ENCODE data around the gene NUDT4. TPM values are rescaled to one million over a fixed set of nuclear protein-coding genes. Genes with fewer than 3 reads are reported as not detected.
"Not testable (repeated sequence)": the region's sequence is repeated elsewhere in the genome, so short reads cannot be mapped to it uniquely, and the experiment has no call there.

The NUDT4 gene
- polyA plus RNA-seq, 1 donor (not counting 4 experiments of a cell fraction or from before 2014, with no cell fraction given): 33.2 TPM

DNA sequence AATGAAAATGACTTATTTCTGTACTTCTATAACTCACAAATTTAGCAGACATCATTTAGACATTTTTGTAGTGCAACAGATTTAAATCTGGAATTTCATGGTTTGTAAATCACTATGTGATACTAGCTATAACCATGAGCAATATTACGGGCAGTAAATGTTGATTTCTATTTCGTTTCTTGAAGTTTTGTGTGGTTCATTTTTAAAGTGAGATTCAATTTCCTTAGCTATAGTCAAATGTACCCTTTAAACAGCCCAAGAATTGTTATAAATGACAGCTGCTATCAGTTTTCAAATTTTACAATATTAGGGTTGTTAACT lies 30.2 kb downstream of the NUDT4 start:
- no peak for TF ChIP-seq EZH2 (IDR thresholded peaks at IDR 0.05; ENCODE audit: low read length)
- TF ChIP-seq, protein P1, sequence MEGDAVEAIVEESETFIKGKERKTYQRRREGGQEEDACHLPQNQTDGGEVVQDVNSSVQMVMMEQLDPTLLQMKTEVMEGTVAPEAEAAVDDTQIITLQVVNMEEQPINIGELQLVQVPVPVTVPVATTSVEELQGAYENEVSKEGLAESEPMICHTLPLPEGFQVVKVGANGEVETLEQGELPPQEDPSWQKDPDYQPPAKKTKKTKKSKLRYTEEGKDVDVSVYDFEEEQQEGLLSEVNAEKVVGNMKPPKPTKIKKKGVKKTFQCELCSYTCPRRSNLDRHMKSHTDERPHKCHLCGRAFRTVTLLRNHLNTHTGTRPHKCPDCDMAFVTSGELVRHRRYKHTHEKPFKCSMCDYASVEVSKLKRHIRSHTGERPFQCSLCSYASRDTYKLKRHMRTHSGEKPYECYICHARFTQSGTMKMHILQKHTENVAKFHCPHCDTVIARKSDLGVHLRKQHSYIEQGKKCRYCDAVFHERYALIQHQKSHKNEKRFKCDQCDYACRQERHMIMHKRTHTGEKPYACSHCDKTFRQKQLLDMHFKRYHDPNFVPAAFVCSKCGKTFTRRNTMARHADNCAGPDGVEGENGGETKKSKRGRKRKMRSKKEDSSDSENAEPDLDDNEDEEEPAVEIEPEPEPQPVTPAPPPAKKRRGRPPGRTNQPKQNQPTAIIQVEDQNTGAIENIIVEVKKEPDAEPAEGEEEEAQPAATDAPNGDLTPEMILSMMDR (optimal IDR thresholded peaks at IDR 0.05 in 1 of 3, IDR thresholded peaks at IDR 0.05 in 1 of 3, conservative IDR thresholded peaks at IDR 0.05 in 1 of 3; ENCODE audit: extremely low read depth in 1 of 3, insufficient read depth in 2 of 3, low read length in 3 of 3): no peak
- H3K9me3 ChIP-seq (ENCODE audit: control insufficient read depth, low read depth, low read length): no peaks in the 10 kb centered on the region
- H3K9ac ChIP-seq (ENCODE audit: control insufficient read depth, extremely low read depth, insufficient read depth, low read length): no peak overlapping the region
- dilution Hi-C loops (cut with MboI; ENCODE audit: extremely low pct_ligation_motif_present, low sequenced_read_pairs): no loop called here
- no peaks in the 10 kb centered on the region for H3K27me3 ChIP-seq (ENCODE audit: control insufficient read depth, extremely low read depth, insufficient read depth, low read length)
- H3K36me3 ChIP-seq (ENCODE audit: control insufficient read depth in 2 of 2, extremely low read depth in 1 of 2, insufficient read depth in 2 of 2, low read length in 2 of 2): peaks cover 6 to 7% of the 10 kb centered on the region in 2 experiments
- no peak overlapping the region for H3K27ac ChIP-seq (ENCODE audit: control insufficient read depth, insufficient read depth, low read length)
- H3K4me2 ChIP-seq (ENCODE audit: control insufficient read depth, extremely low read depth, insufficient read depth, low read depth, low read length): no peak overlapping the region
- H3K9me1 ChIP-seq (ENCODE audit: control insufficient read depth, extremely low read depth, insufficient read depth, low read length): no peaks in the 10 kb centered on the region
- FAIRE-seq (no peak), DNase-seq (ENCODE audit: low read depth, low spot score) (no peak)
- H3K79me2 ChIP-seq (ENCODE audit: control insufficient read depth, insufficient read depth, low read length): peaks cover 22% of the 10 kb centered on the region
- no peak overlapping the region for H2AFZ ChIP-seq (ENCODE audit: control insufficient read depth, low read length)
- H3K4me1 ChIP-seq (ENCODE audit: control insufficient read depth, extremely low read depth, insufficient read depth, low read length): peaks cover 5% of the 10 kb centered on the region
- H3K4me3 ChIP-seq (ENCODE audit: control insufficient read depth in 2 of 3, extremely low read depth in 1 of 3, insufficient read depth in 2 of 3, low read depth in 1 of 3, low read length in 3 of 3): no peak overlapping the region
- H4K20me1 ChIP-seq (ENCODE audit: control insufficient read depth, extremely low read depth, insufficient read depth, low read length): no peaks in the 10 kb centered on the region

DNA sequence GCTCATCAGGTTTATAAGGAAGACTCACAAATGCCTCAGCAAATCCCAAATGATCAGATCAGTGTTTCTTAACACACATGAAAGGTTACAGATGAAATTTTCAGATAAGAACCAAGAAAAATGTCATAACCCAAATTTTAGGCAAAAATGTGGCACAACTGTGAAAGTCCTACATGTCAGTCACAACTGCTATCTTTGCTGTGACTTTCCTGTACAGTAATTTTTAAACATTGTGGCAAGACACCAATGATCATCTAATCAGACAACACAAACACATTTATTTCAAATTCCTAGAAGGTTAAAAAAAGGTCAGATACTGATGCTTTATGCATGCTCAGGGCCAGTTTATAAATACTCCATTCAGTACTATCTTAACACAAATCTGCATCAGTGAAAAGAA lies 31.1 kb downstream of the NUDT4 start:
- H3K79me2 ChIP-seq (ENCODE audit: control insufficient read depth, insufficient read depth, low read length): peaks cover 31% of the 10 kb centered on the region
- dilution Hi-C loops (cut with MboI; ENCODE audit: extremely low pct_ligation_motif_present, low sequenced_read_pairs): no loop called here
- no peak for TF ChIP-seq EZH2 (IDR thresholded peaks at IDR 0.05; ENCODE audit: low read length)
- TF ChIP-seq, protein P1 (optimal IDR thresholded peaks at IDR 0.05 in 1 of 3, IDR thresholded peaks at IDR 0.05 in 1 of 3, conservative IDR thresholded peaks at IDR 0.05 in 1 of 3; ENCODE audit: extremely low read depth in 1 of 3, insufficient read depth in 2 of 3, low read length in 3 of 3): no peak
- peaks cover 13% of the 10 kb centered on the region for H3K4me1 ChIP-seq (ENCODE audit: control insufficient read depth, extremely low read depth, insufficient read depth, low read length)
- H3K9me1 ChIP-seq (ENCODE audit: control insufficient read depth, extremely low read depth, insufficient read depth, low read length): no peaks in the 10 kb centered on the region
- no peaks in the 10 kb centered on the region for H3K27me3 ChIP-seq (ENCODE audit: control insufficient read depth, extremely low read depth, insufficient read depth, low read length)
- no peak overlapping the region for H2AFZ ChIP-seq (ENCODE audit: control insufficient read depth, low read length)
- no peak overlapping the region for H3K4me3 ChIP-seq (ENCODE audit: control insufficient read depth in 2 of 3, extremely low read depth in 1 of 3, insufficient read depth in 2 of 3, low read depth in 1 of 3, low read length in 3 of 3)
- H3K4me2 ChIP-seq (ENCODE audit: control insufficient read depth, extremely low read depth, insufficient read depth, low read depth, low read length): no peak overlapping the region
- peaks cover 3% of the 10 kb centered on the region for H4K20me1 ChIP-seq (ENCODE audit: control insufficient read depth, extremely low read depth, insufficient read depth, low read length)
- peaks cover 6 to 7% of the 10 kb centered on the region in 2 experiments for H3K36me3 ChIP-seq (ENCODE audit: control insufficient read depth in 2 of 2, extremely low read depth in 1 of 2, insufficient read depth in 2 of 2, low read length in 2 of 2)
- no peak overlapping the region for H3K27ac ChIP-seq (ENCODE audit: control insufficient read depth, insufficient read depth, low read length)
- no peaks in the 10 kb centered on the region for H3K9me3 ChIP-seq (ENCODE audit: control insufficient read depth, low read depth, low read length)
- no peak for FAIRE-seq
- no peak overlapping the region for H3K9ac ChIP-seq (ENCODE audit: control insufficient read depth, extremely low read depth, insufficient read depth, low read length)
- no peak for DNase-seq (ENCODE audit: low read depth, low spot score)

DNA sequence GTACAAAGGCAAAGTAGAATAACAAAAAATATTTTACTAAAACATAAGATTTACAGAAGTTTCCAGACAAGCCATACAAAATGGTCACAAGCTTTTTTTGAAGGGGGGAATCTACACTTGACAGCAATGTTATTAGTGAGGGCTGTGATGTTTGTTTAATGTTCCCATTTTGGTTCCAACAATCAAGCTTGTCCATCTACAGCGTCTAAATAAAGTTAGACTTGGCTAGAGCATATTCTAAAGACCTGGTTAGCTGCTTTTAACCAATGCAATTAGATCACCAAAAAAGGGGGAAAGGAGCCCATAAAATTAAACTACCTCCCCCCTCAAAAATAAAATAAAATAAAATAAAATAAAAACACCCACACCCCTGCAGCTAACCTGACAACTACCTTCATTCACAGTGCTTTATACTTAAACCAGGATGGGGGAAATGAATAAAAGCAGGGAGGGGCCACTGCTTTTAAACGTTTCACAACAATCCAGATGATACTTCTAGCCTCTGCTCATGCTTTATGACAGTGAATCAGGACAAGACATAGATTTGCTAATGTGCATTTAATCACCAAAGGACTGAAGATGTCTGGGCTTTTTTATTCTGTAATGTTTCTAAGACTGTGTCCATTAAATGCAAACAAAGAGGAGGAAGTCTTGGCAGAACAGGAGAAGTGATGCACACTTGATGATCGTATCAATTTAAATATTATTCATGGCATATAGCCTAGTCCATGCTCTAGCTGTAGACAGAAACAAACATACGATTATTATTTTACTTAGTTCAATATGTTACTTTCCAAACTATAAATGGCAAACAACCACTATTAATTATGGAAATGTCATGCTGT lies 31.8 kb downstream of the NUDT4 start:
- H3K4me2 ChIP-seq (ENCODE audit: control insufficient read depth, extremely low read depth, insufficient read depth, low read depth, low read length); H3K9ac ChIP-seq (ENCODE audit: control insufficient read depth, extremely low read depth, insufficient read depth, low read length); H4K20me1 ChIP-seq (ENCODE audit: control insufficient read depth, extremely low read depth, insufficient read depth, low read length); H3K27me3 ChIP-seq (ENCODE audit: control insufficient read depth, extremely low read depth, insufficient read depth, low read length); dilution Hi-C loops (cut with MboI; ENCODE audit: extremely low pct_ligation_motif_present, low sequenced_read_pairs); H3K36me3 ChIP-seq (ENCODE audit: control insufficient read depth in 2 of 2, extremely low read depth in 1 of 2, insufficient read depth in 2 of 2, low read length in 2 of 2); H3K9me3 ChIP-seq (ENCODE audit: control insufficient read depth, low read depth, low read length); H2AFZ ChIP-seq (ENCODE audit: control insufficient read depth, low read length); H3K27ac ChIP-seq (ENCODE audit: control insufficient read depth, insufficient read depth, low read length); FAIRE-seq; H3K4me3 ChIP-seq (ENCODE audit: control insufficient read depth in 2 of 3, extremely low read depth in 1 of 3, insufficient read depth in 2 of 3, low read depth in 1 of 3, low read length in 3 of 3); H3K9me1 ChIP-seq (ENCODE audit: control insufficient read depth, extremely low read depth, insufficient read depth, low read length); DNase-seq (ENCODE audit: low read depth, low spot score): not testable (repeated sequence)
- peaks cover 38% of the 10 kb centered on the region for H3K79me2 ChIP-seq (ENCODE audit: control insufficient read depth, insufficient read depth, low read length)
- peaks cover 13% of the 10 kb centered on the region for H3K4me1 ChIP-seq (ENCODE audit: control insufficient read depth, extremely low read depth, insufficient read depth, low read length)

DNA sequence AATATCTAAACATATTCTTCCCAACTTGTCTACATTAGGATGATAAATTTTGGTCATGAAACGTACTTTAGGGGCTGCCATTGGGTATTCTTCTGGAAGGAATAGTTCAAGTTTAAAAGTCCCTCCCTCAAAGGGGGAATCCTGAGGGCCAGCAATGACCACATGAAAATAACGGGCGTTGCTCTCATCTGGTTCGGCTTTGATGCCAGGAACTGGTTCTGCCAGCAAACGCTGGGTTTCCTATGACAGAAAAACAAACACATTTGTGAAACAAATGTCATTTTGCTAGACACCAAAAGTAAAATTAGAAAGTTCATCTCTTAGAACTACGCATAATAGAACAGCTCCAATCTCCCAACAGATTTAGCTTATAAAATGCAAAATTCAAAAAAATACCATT lies 33.3 kb downstream of the NUDT4 start:
- Histone ChIP-seq H3K4me1 (ENCODE audit: control insufficient read depth, extremely low read depth, insufficient read depth, low read length) (peaks cover 13% of the 10 kb centered on the region), H3K79me2 (ENCODE audit: control insufficient read depth, insufficient read depth, low read length) (peaks cover 53% of the 10 kb centered on the region)
- H3K9me3 ChIP-seq (ENCODE audit: control insufficient read depth, low read depth, low read length); H3K27ac ChIP-seq (ENCODE audit: control insufficient read depth, insufficient read depth, low read length); H3K9me1 ChIP-seq (ENCODE audit: control insufficient read depth, extremely low read depth, insufficient read depth, low read length); dilution Hi-C loops (cut with MboI; ENCODE audit: extremely low pct_ligation_motif_present, low sequenced_read_pairs); H3K4me3 ChIP-seq (ENCODE audit: control insufficient read depth in 2 of 3, extremely low read depth in 1 of 3, insufficient read depth in 2 of 3, low read depth in 1 of 3, low read length in 3 of 3); FAIRE-seq; H4K20me1 ChIP-seq (ENCODE audit: control insufficient read depth, extremely low read depth, insufficient read depth, low read length); H3K4me2 ChIP-seq (ENCODE audit: control insufficient read depth, extremely low read depth, insufficient read depth, low read depth, low read length); DNase-seq (ENCODE audit: low read depth, low spot score); H3K27me3 ChIP-seq (ENCODE audit: control insufficient read depth, extremely low read depth, insufficient read depth, low read length); H2AFZ ChIP-seq (ENCODE audit: control insufficient read depth, low read length); H3K36me3 ChIP-seq (ENCODE audit: control insufficient read depth in 2 of 2, extremely low read depth in 1 of 2, insufficient read depth in 2 of 2, low read length in 2 of 2); H3K9ac ChIP-seq (ENCODE audit: control insufficient read depth, extremely low read depth, insufficient read depth, low read length): not testable (repeated sequence)

Measured in keratinocyte (primary cell).